ENCODE data around the gene AGXT.

DNA sequence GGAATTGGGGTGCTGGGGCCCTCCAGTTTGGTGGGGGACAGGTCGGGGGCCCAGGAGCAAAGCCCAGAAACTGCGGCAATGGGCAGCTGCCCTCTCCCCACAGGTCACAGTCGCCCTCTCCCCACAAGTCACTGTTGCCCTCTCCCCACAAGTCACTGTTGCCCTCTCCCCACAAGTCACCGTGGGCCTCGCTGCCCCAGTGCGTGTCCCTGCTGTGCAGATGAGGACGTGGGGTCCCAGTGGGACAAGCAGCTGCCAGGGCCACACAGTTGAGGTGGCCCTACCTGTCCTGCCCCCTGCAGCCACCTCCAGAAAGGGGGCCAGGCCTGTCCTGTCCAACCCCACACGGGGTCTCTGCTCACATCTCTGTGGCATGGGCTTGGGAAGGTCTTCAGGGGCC, 13.0 kb upstream of the AGXT start:
- TF ChIP-seq CTCF (IDR thresholded peaks at IDR 0.05) (no peak), POLR2A (IDR thresholded peaks at IDR 0.05) (no peak), EP300 (IDR thresholded peaks at IDR 0.05) (no peak)
